Hepatocyte (in vitro differentiated cells): Measurements from ENCODE around the gene DOC2B. TPM values are rescaled to one million over a fixed set of nuclear protein-coding genes. Genes with fewer than 3 reads are reported as not detected.
"Not testable (repeated sequence)": the region's sequence is repeated elsewhere in the genome, so short reads cannot be mapped to it uniquely, and the experiment has no call there.

Source experiments
- DNase-seq: peaks from one replicate; pipeline ENCODE4 v3.0.0-alpha.2; 2016; ENCODE audit warnings: low spot score
- H2AFZ ChIP-seq: fragments of 200-600 bp; sonication (generic); 2 replicates; pipeline ENCODE4 v1.6.0; 2016; ENCODE audit warnings: antibody characterized with exemption, mild to moderate bottlenecking
- H3K27ac ChIP-seq: fragments of 200-600 bp; sonication (generic); 2 replicates; pipeline ENCODE4 v1.5.1; 2016; ENCODE audit warnings: mild to moderate bottlenecking
- H3K27me3 ChIP-seq: fragments of 200-600 bp; sonication (generic); 2 replicates; pipeline ENCODE4 v1.6.1; 2016
- H3K36me3 ChIP-seq: fragments of 200-600 bp; sonication (generic); replicated peaks from 2 replicates; pipeline ENCODE4 v1.5.1; 2016; ENCODE audit warnings: low read depth; ENCODE audit not compliant: insufficient read depth
- H3K4me1 ChIP-seq: fragments of 200-600 bp; sonication (generic); 2 replicates; pipeline ENCODE4 v1.5.1; 2016; ENCODE audit warnings: mild to moderate bottlenecking, moderate library complexity; ENCODE audit not compliant: insufficient read depth
- H3K4me2 ChIP-seq: fragments of 200-600 bp; sonication (generic); 2 replicates; pipeline ENCODE4 v1.6.0; 2016
- H3K4me3 ChIP-seq: fragments of 200-600 bp; sonication (generic); 2 replicates; pipeline ENCODE4 v1.5.1; 2016; ENCODE audit warnings: mild to moderate bottlenecking
- H3K79me2 ChIP-seq: fragments of 200-600 bp; sonication (generic); 2 replicates; pipeline ENCODE4 v1.6.0; 2017; ENCODE audit warnings: mild to moderate bottlenecking
- H3K9me2 ChIP-seq: fragments of 200-600 bp; sonication (generic); replicated peaks from 2 replicates; pipeline ENCODE4 v1.6.0; 2017; ENCODE audit warnings: mild to moderate bottlenecking; ENCODE audit not compliant: insufficient read depth
- H3K9me3 ChIP-seq: fragments of 200-600 bp; sonication (generic); 2 replicates; pipeline ENCODE4 v1.5.1; 2016; ENCODE audit warnings: low read depth, mild to moderate bottlenecking
- H4K20me1 ChIP-seq: fragments of 200-600 bp; sonication (generic); 2 replicates; pipeline ENCODE4 v1.6.0; 2016; ENCODE audit warnings: mild to moderate bottlenecking; ENCODE audit not compliant: insufficient read depth, poor library complexity, severe bottlenecking
- CTCF ChIP-seq: fragments of 200-600 bp; sonication (generic); IDR thresholded peaks from 2 replicates; pipeline ENCODE4 v1.5.1; 2016; ENCODE audit warnings: antibody characterized with exemption, mild to moderate bottlenecking; ENCODE audit not compliant: poor library complexity
- EZH2 ChIP-seq: fragments of 200-600 bp; sonication (generic); IDR thresholded peaks from 2 replicates; pipeline ENCODE4 v1.6.1; 2016; ENCODE audit warnings: antibody characterized with exemption, mild to moderate bottlenecking, borderline replicate concordance
- EZH2phosphoT487 ChIP-seq: fragments of 200-600 bp; sonication (generic); IDR thresholded peaks from one replicate; pipeline ENCODE4 v1.6.1; 2018; ENCODE audit warnings: antibody characterized with exemption, mild to moderate bottlenecking, low read depth, moderate library complexity; ENCODE audit not compliant: unreplicated experiment, severe bottlenecking
- WGBS: methylation state at CpG from one replicate; pipeline ENCODE4 v1.1.6; 2016; ENCODE audit warnings: low lambda C conversion rate; ENCODE audit errors: missing lambda C conversion rate; 5-methylcytosine and 5-hydroxymethylcytosine counted together
- polyA plus RNA-seq: library from polyadenylated mRNA; unstranded; fragments of >200 nt; fragmentation: Nextera tagmentation; extraction: Ambion mirVana; gene quantifications from 2 replicates; pipeline ENCODE4 v1.2.1, GENCODE V29; 2016
- total RNA-seq: library from RNA; depleted of rRNA; stranded (reverse); fragments of >200 nt; gene quantifications from 2 replicates; pipeline ENCODE4 v1.2.3, GENCODE V29; 2014

The DOC2B gene
- total and polyA plus RNA-seq, 2 experiments from 2014 or later = 0.59 to 1.6 TPM

GRCh38 chr17:208429-208828, 27.0 kb upstream of the DOC2B start:
- H3K79me2 ChIP-seq = no peaks in the 10 kb centered on the region
- TF ChIP-seq EZH2 (no peak), CTCF (no peak), EZH2phosphoT487 (no peak)
- WGBS = 93% methylated on average over 8 of the region's 8 CpGs
- H3K4me1 ChIP-seq = no peaks in the 10 kb centered on the region
- no peak overlapping the region for H3K4me2 ChIP-seq
- no peaks in the 10 kb centered on the region for H4K20me1 ChIP-seq
- no peak overlapping the region for H2AFZ ChIP-seq
- no peak for DNase-seq
- no peaks in the 10 kb centered on the region for H3K9me2 ChIP-seq
- no peak overlapping the region for H3K27ac ChIP-seq
- no peaks in the 10 kb centered on the region for H3K27me3 ChIP-seq
- H3K36me3 ChIP-seq = no peaks in the 10 kb centered on the region
- H3K4me3 ChIP-seq = no peak overlapping the region
- no peaks in the 10 kb centered on the region for H3K9me3 ChIP-seq

GRCh38 chr17:207775-208174, 26.3 kb upstream of the DOC2B start:
- no peak overlapping the region for H2AFZ ChIP-seq
- H3K4me3 ChIP-seq = no peak overlapping the region
- no peaks in the 10 kb centered on the region for H3K9me3 ChIP-seq
- DNase-seq = no peak
- H3K27ac ChIP-seq = no peak overlapping the region
- WGBS = 91% methylated on average over 8 of the region's 8 CpGs
- H3K4me1 ChIP-seq = no peaks in the 10 kb centered on the region
- H3K9me2 ChIP-seq = no peaks in the 10 kb centered on the region
- TF ChIP-seq EZH2phosphoT487 (no peak), CTCF (no peak), EZH2 (no peak)
- no peaks in the 10 kb centered on the region for H3K36me3 ChIP-seq
- no peaks in the 10 kb centered on the region for H4K20me1 ChIP-seq
- H3K79me2 ChIP-seq = no peaks in the 10 kb centered on the region
- no peaks in the 10 kb centered on the region for H3K27me3 ChIP-seq
- H3K4me2 ChIP-seq = no peak overlapping the region

GRCh38 chr17:206941-207560, 25.6 kb upstream of the DOC2B start:
- WGBS = 97% methylated on average over 37 of the region's 37 CpGs
- Histone ChIP-seq H3K9me3 (no peaks in the 10 kb centered on the region), H3K79me2 (no peaks in the 10 kb centered on the region), H3K4me2 (no peak overlapping the region), H4K20me1 (no peaks in the 10 kb centered on the region), H3K9me2 (no peaks in the 10 kb centered on the region), H3K36me3 (no peaks in the 10 kb centered on the region), H2AFZ (no peak overlapping the region), H3K4me3 (no peak overlapping the region), H3K27me3 (no peaks in the 10 kb centered on the region), H3K27ac (no peak overlapping the region), H3K4me1 (no peaks in the 10 kb centered on the region)
- no peak for DNase-seq
- TF ChIP-seq EZH2 (no peak), EZH2phosphoT487 (no peak), CTCF (no peak)

- H3K27me3 ChIP-seq, H3K9me2 ChIP-seq, H3K36me3 ChIP-seq, H3K4me1 ChIP-seq, H3K27ac ChIP-seq, H3K4me3 ChIP-seq, H3K79me2 ChIP-seq, H4K20me1 ChIP-seq, H3K9me3 ChIP-seq, H2AFZ ChIP-seq, DNase-seq, H3K4me2 ChIP-seq: not testable (repeated sequence)
- 98% methylated on average over 16 of the region's 27 CpGs for WGBS
These were observed 25.0 kb upstream of the DOC2B start for GRCh38 chr17:206484-206883.
